ENCODE results near the gene GNG13. TPM values are rescaled to one million over a fixed set of nuclear protein-coding genes. Genes with fewer than 3 reads are reported as not detected.
A peak's percentile ranks its signal among the peaks of the same experiment; 100 is the strongest.

GNG13 gene
- total RNA-seq, 1 experiment from 2014 or later, result not detected

GRCh38 chr16:813916-814412, 13.4 kb upstream of the GNG13 start:
- Histone ChIP-seq H3K9ac (ENCODE audit: low read length) (no peak overlapping the region), H4K20me1 (ENCODE audit: low read length) (no peaks in the 10 kb centered on the region), H3K27me3 (ENCODE audit: low read length) (no peaks in the 10 kb centered on the region), H3K4me3 (ENCODE audit: low read length) (peak overlapping the region; percentile 40; the same call in 1 of the 2 replicates), H3K79me2 (ENCODE audit: low read length) (no peaks in the 10 kb centered on the region), H2AFZ (ENCODE audit: low read length) (peak overlapping the region; percentile 42; the same call in 1 of the 2 replicates), H3K4me1 (ENCODE audit: insufficient read depth, low read length) (no peaks in the 10 kb centered on the region; the same call in 1 of the 2 replicates), H3K9me2 (replicated peaks; ENCODE audit: low read length) (no peaks in the 10 kb centered on the region), H3F3A (ENCODE audit: low read length, unreplicated experiment) (no peaks in the 10 kb centered on the region), H3K27ac (ENCODE audit: low read length) (no peak overlapping the region), H3K9me3 (ENCODE audit: low read length) (no peaks in the 10 kb centered on the region), H3K36me3 (ENCODE audit: low read depth, low read length) (no peaks in the 10 kb centered on the region), H3K4me2 (ENCODE audit: low read length) (peak overlapping the region; percentile 74)
- BruUV-seq (replicated peaks), result no TSS peak
- ChIA-PET CTCF (no interaction called here), POLR2A (ENCODE audit: unreplicated experiment) (no interaction called here)
- DNase-seq, result no peak
- no peak for TF ChIP-seq EZH2phosphoT487 (IDR thresholded peaks at IDR 0.05; ENCODE audit: borderline replicate concordance, low read length)
- TF ChIP-seq, protein P1, sequence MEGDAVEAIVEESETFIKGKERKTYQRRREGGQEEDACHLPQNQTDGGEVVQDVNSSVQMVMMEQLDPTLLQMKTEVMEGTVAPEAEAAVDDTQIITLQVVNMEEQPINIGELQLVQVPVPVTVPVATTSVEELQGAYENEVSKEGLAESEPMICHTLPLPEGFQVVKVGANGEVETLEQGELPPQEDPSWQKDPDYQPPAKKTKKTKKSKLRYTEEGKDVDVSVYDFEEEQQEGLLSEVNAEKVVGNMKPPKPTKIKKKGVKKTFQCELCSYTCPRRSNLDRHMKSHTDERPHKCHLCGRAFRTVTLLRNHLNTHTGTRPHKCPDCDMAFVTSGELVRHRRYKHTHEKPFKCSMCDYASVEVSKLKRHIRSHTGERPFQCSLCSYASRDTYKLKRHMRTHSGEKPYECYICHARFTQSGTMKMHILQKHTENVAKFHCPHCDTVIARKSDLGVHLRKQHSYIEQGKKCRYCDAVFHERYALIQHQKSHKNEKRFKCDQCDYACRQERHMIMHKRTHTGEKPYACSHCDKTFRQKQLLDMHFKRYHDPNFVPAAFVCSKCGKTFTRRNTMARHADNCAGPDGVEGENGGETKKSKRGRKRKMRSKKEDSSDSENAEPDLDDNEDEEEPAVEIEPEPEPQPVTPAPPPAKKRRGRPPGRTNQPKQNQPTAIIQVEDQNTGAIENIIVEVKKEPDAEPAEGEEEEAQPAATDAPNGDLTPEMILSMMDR (conservative IDR thresholded peaks at IDR 0.05; ENCODE audit: low read depth, low read length), result no peak
- no peak for TF ChIP-seq EZH2 (IDR thresholded peaks at IDR 0.05; ENCODE audit: low read length, unreplicated experiment)
- intact Hi-C loops (cut with micrococcal nuclease), result no loop called here
- ATAC-seq, result no peak

GRCh38 chr16:813204-813915, 12.8 kb upstream of the GNG13 start:
- peak; percentile 30 for DNase-seq
- no TSS peak for BruUV-seq (replicated peaks)
- TF ChIP-seq, protein P1 (conservative IDR thresholded peaks at IDR 0.05; ENCODE audit: low read depth, low read length), result peak; percentile 65
- no peak for TF ChIP-seq EZH2 (IDR thresholded peaks at IDR 0.05; ENCODE audit: low read length, unreplicated experiment)
- TF ChIP-seq EZH2phosphoT487 (IDR thresholded peaks at IDR 0.05; ENCODE audit: borderline replicate concordance, low read length), result no peak
- Histone ChIP-seq H3K36me3 (ENCODE audit: low read depth, low read length) (no peaks in the 10 kb centered on the region), H3K4me3 (ENCODE audit: low read length) (peak overlapping the region; percentile 40; the same call in 1 of the 2 replicates), H3F3A (ENCODE audit: low read length, unreplicated experiment) (no peaks in the 10 kb centered on the region), H3K27ac (ENCODE audit: low read length) (no peak overlapping the region), H2AFZ (ENCODE audit: low read length) (peak overlapping the region; percentile 42; the same call in 1 of the 2 replicates), H3K9ac (ENCODE audit: low read length) (no peak overlapping the region), H3K79me2 (ENCODE audit: low read length) (no peaks in the 10 kb centered on the region), H3K9me2 (replicated peaks; ENCODE audit: low read length) (no peaks in the 10 kb centered on the region), H3K27me3 (ENCODE audit: low read length) (no peaks in the 10 kb centered on the region), H4K20me1 (ENCODE audit: low read length) (no peaks in the 10 kb centered on the region), H3K4me1 (ENCODE audit: insufficient read depth, low read length) (no peaks in the 10 kb centered on the region; the same call in 1 of the 2 replicates), H3K4me2 (ENCODE audit: low read length) (peak overlapping the region; percentile 74), H3K9me3 (ENCODE audit: low read length) (no peaks in the 10 kb centered on the region)
- POLR2A ChIA-PET (ENCODE audit: unreplicated experiment), result no interaction called here
- CTCF ChIA-PET, result no interaction called here
- ATAC-seq, result peak; percentile 74
- intact Hi-C loops (cut with micrococcal nuclease), result no loop called here

GRCh38 chr16:808085-808386, 7.5 kb upstream of the GNG13 start:
- Histone ChIP-seq H3K4me2 (ENCODE audit: low read length) (peak overlapping the region; percentile 98), H3K9me2 (replicated peaks; ENCODE audit: low read length) (no peaks in the 10 kb centered on the region), H4K20me1 (ENCODE audit: low read length) (no peaks in the 10 kb centered on the region), H3K9ac (ENCODE audit: low read length) (peak overlapping the region; percentile 89), H3K9me3 (ENCODE audit: low read length) (no peaks in the 10 kb centered on the region), H3K79me2 (ENCODE audit: low read length) (peaks cover 5% of the 10 kb centered on the region), H3K36me3 (ENCODE audit: low read depth, low read length) (no peaks in the 10 kb centered on the region), H3K4me3 (ENCODE audit: low read length) (peak overlapping the region; percentile 86), H2AFZ (ENCODE audit: low read length) (peak overlapping the region; percentile 99), H3K4me1 (ENCODE audit: insufficient read depth, low read length) (peaks cover 3% of the 10 kb centered on the region; the same call in 1 of the 2 replicates), H3K27ac (ENCODE audit: low read length) (no peak overlapping the region), H3F3A (ENCODE audit: low read length, unreplicated experiment) (no peaks in the 10 kb centered on the region), H3K27me3 (ENCODE audit: low read length) (no peaks in the 10 kb centered on the region)
- no peak for ATAC-seq
- TF ChIP-seq EZH2 (IDR thresholded peaks at IDR 0.05; ENCODE audit: low read length, unreplicated experiment) (no peak), EZH2phosphoT487 (IDR thresholded peaks at IDR 0.05; ENCODE audit: borderline replicate concordance, low read length) (no peak)
- TF ChIP-seq, protein P1 (conservative IDR thresholded peaks at IDR 0.05; ENCODE audit: low read depth, low read length), result no peak
- intact Hi-C loops (cut with micrococcal nuclease), result no loop called here
- no peak for DNase-seq
- CTCF ChIA-PET, result no interaction called here
- POLR2A ChIA-PET (ENCODE audit: unreplicated experiment), result no interaction called here
- BruUV-seq (replicated peaks), result no TSS peak

All from PC-3 (cell line).